ENCODE results near the gene SMOC2. TPM values are rescaled to one million over a fixed set of nuclear protein-coding genes. Genes with fewer than 3 reads are reported as not detected.

SMOC2 gene
- polyA plus RNA-seq, 1 experiment, result not detected

DNA sequence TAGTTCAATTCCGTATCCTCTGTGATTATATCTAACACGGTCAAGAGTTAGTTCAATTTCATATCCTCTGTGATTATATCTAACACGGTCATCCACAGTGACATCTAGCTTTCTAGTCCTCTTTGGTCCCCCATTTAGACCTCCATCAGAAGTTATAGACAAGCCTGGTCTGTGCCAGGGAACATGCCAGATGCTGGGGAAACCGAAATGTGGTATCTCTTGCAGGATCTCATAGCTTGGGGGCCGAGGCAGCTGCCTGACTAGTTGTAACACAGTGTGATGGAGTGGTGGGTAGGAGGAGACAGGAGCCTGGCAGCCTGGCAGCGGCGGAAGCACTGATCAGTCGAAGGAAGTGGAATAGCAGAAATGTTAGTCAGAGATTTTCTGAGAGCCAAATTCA lies 13.8 kb upstream of the SMOC2 start:
- no peak overlapping the region for H3K27ac ChIP-seq (ENCODE audit: low read depth, low read length)
- TF ChIP-seq, protein P1, sequence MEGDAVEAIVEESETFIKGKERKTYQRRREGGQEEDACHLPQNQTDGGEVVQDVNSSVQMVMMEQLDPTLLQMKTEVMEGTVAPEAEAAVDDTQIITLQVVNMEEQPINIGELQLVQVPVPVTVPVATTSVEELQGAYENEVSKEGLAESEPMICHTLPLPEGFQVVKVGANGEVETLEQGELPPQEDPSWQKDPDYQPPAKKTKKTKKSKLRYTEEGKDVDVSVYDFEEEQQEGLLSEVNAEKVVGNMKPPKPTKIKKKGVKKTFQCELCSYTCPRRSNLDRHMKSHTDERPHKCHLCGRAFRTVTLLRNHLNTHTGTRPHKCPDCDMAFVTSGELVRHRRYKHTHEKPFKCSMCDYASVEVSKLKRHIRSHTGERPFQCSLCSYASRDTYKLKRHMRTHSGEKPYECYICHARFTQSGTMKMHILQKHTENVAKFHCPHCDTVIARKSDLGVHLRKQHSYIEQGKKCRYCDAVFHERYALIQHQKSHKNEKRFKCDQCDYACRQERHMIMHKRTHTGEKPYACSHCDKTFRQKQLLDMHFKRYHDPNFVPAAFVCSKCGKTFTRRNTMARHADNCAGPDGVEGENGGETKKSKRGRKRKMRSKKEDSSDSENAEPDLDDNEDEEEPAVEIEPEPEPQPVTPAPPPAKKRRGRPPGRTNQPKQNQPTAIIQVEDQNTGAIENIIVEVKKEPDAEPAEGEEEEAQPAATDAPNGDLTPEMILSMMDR (IDR thresholded peaks at IDR 0.05; ENCODE audit: low read depth, low read length), result no peak
- DNase-seq (ENCODE audit: low read depth, low spot score), result no peak
- H3K4me3 ChIP-seq (ENCODE audit: low read depth, low read length), result no peak overlapping the region
- peaks cover 49% of the 10 kb centered on the region for H3K9me3 ChIP-seq (ENCODE audit: control insufficient read depth, insufficient read depth, low read length)
- H3K27me3 ChIP-seq (ENCODE audit: control insufficient read depth, insufficient read depth, low read length), result no peaks in the 10 kb centered on the region
- CTCF ChIA-PET, result no interaction called here
- POLR2A ChIA-PET, result no interaction called here

DNA sequence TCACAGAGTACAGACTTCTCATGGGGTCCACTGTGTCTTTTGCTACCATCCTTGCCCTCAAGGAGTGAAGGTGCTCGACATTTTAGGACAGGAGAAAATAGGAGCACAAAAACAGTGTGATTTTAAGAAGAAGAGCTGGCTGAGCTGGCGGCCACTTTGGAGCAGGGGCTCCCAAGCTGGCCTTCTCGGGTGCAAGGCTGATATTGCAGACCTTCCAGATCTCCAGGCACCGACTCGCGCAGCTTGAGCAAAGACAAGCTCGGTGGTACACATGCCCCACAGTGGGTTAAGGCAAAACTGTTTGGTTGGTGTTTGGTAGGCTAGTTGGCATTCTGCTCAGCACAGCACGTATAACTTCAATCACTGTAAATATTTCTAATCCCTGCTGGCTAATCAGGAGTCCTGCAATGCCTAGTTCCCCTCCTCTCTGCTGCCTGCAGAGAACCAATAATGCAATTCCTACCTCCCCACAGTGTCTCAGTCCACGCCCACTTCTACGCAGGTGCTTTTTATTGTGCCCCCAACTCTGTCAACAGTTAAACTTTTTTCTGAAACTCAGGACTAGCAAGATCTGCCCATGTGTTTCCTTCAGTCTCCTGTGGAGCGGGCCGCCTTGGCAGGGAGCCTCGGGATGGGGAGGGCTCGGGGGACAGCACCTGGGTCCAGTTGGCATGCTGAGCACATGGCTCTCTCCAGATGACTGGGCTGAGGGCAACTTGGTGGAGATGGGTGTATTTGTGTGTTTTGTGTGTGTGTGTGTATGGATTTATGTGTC lies 12.7 kb upstream of the SMOC2 start:
- ChIA-PET CTCF (no interaction called here), POLR2A (no interaction called here)
- Histone ChIP-seq H3K9me3 (ENCODE audit: control insufficient read depth, insufficient read depth, low read length) (peaks cover 53% of the 10 kb centered on the region), H3K27me3 (ENCODE audit: control insufficient read depth, insufficient read depth, low read length) (no peaks in the 10 kb centered on the region), H3K4me3 (ENCODE audit: low read depth, low read length) (no peak overlapping the region), H3K27ac (ENCODE audit: low read depth, low read length) (no peak overlapping the region)
- TF ChIP-seq, protein P1 (IDR thresholded peaks at IDR 0.05; ENCODE audit: low read depth, low read length), result no peak
- no peak for DNase-seq (ENCODE audit: low read depth, low spot score)

DNA sequence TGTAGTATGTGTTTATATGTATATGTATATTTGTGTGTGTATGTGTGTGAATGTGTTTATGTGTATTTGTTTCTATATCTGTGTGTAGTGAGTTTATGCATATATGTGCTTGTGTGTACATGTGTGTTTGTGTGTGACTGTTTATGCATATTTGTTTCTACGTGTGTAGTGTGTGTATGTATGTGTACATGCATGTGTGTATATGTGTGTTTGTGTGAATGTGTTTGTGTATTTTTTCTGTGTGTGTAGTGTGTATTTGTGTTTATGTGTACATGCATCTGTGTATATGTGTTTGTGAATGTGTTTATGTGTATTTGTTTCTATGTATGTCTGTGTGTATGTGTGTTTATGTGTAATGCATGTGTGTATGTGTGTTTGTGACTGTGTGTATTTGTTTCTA lies 12.1 kb upstream of the SMOC2 start:
- TF ChIP-seq, protein P1 (IDR thresholded peaks at IDR 0.05; ENCODE audit: low read depth, low read length), result no peak
- H3K9me3 ChIP-seq (ENCODE audit: control insufficient read depth, insufficient read depth, low read length), result peaks cover 59% of the 10 kb centered on the region
- ChIA-PET POLR2A (no interaction called here), CTCF (no interaction called here)
- DNase-seq (ENCODE audit: low read depth, low spot score), result no peak
- H3K4me3 ChIP-seq (ENCODE audit: low read depth, low read length), result no peak overlapping the region
- H3K27ac ChIP-seq (ENCODE audit: low read depth, low read length), result no peak overlapping the region
- no peaks in the 10 kb centered on the region for H3K27me3 ChIP-seq (ENCODE audit: control insufficient read depth, insufficient read depth, low read length)

DNA sequence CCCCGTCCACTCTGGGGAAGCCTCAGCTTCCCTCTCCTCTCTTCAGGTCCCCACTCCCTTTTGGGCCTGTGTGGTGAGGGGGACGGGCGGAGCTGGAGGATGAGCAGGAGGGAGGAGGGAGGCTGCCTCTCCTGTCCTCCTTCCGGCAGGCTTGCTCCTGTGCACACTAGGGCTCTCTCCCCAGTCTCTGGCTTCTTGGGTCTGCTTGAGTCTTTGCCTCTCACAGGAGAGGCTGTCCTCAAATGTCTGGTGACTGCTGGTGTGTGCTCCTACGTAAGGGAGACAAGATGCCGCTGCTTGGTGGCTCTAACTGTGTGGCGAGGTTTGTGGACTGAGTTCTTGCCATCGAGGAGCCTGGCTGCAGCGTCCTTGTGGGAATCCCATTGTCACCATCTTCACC lies 8.8 kb upstream of the SMOC2 start:
- Histone ChIP-seq H3K9me3 (ENCODE audit: control insufficient read depth, insufficient read depth, low read length) (peaks cover 63% of the 10 kb centered on the region), H3K27ac (ENCODE audit: low read depth, low read length) (no peak overlapping the region)
- CTCF ChIA-PET, result no interaction called here

DNA sequence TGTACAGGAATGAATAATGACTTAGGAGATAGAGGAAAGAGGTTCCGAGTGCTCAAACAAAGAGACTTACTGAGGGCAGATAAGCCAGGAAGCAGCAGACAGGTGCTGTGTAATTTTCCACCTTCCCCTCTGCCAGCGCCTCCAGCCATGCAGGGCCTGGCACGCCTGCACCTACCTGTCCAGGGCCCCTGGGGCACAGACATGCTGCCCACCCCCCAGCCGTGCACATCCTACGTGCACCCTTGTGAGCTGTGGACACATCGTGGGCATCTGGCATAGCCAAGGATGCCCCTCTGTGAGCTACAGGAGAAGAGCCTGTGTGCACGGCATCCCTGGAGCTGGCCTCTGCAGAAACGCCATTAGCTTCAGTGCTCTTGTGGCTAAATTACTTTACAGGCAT lies 7.1 kb upstream of the SMOC2 start:
- ChIA-PET CTCF (no interaction called here), POLR2A (no interaction called here)
- Histone ChIP-seq H3K9me3 (ENCODE audit: control insufficient read depth, insufficient read depth, low read length) (peaks cover 49% of the 10 kb centered on the region), H3K4me3 (ENCODE audit: low read depth, low read length) (no peak overlapping the region), H3K27me3 (ENCODE audit: control insufficient read depth, insufficient read depth, low read length) (no peaks in the 10 kb centered on the region), H3K27ac (ENCODE audit: low read depth, low read length) (no peak overlapping the region)
- TF ChIP-seq, protein P1 (IDR thresholded peaks at IDR 0.05; ENCODE audit: low read depth, low read length), result no peak
- DNase-seq (ENCODE audit: low read depth, low spot score), result no peak

More for the DNA sequence above, 8.8 kb upstream of the SMOC2 start:
- DNase-seq (ENCODE audit: low read depth, low spot score), result no peak
- TF ChIP-seq, protein P1 (IDR thresholded peaks at IDR 0.05; ENCODE audit: low read depth, low read length), result no peak
- H3K27me3 ChIP-seq (ENCODE audit: control insufficient read depth, insufficient read depth, low read length), result no peaks in the 10 kb centered on the region
- POLR2A ChIA-PET, result no interaction called here
- H3K4me3 ChIP-seq (ENCODE audit: low read depth, low read length), result no peak overlapping the region
